Pulmonary artery endothelial cell (primary cell): Measurements from ENCODE around the gene RFTN2. TPM values are rescaled to one million over a fixed set of nuclear protein-coding genes. Genes with fewer than 3 reads are reported as not detected.
A peak's percentile ranks its signal among the peaks of the same experiment; 100 is the strongest.
"Not testable (repeated sequence)": the region's sequence is repeated elsewhere in the genome, so short reads cannot be mapped to it uniquely, and the experiment has no call there.

Experiments used
- DNase-seq: peaks from one replicate; pipeline ENCODE4 v3.0.0-alpha.2; 2011; ENCODE audit warnings: low read depth, low spot score
- total RNA-seq: library from RNA; depleted of rRNA; stranded (reverse); fragments of >200 nt; gene quantifications from 2 replicates; pipeline ENCODE4 v1.2.3, GENCODE V29; 2014

RFTN2 gene
- 6.5 and 13.8 TPM in 2 replicates for total RNA-seq

DNA sequence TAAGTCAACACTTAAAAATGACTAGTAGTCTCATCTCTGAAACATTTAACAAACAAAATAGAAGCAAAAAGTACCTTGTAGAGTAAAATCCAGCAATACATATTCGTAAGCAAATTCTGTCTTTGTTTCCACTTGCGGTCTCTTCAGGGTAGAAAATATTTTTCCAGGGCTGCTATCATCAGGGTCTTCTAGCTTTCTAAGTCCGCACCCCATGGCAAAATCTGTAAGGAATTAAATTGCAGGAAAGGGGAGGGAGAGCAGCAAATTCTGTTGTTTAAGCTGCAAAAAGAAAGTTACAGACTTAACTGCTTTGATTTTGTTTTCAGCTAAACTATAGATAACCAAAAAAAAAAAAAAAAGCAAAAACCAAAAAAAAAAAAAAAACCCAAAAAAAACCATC, at the start of gene RFTN2:
TSS of gene RFTN2 (minus strand) at position 342 of the 400 bp plus-strand sequence. CDS start at position 213, 129 bp downstream.
- no peak for DNase-seq

- no peak for DNase-seq
These were observed 42.5 kb upstream of the RFTN2 start for GRCh38 chr2:197717863-197718262.

- DNase-seq = no peak
These were observed 37.9 kb upstream of the RFTN2 start for GRCh38 chr2:197713271-197713670.

DNA sequence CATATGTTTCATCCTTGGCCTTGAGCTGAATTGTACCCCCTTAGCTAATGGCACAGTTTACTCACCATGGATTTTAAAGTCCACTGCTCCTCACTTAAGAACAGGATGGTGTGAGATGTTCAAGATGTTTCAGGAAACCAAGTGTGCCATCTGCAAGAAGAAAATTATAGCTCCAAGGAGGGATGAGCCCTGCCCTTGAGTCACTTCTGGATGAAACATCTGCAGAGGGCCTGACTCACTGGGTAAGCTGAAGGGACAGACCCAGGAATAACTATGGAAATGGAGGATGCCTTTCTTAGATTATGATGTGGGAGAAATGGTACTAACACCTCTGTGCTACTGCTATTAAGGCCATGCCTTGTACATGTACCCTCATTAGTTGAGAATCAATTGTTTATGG, 36.2 kb upstream of the RFTN2 start:
- no peak for DNase-seq

GRCh38 chr2:197710424-197711042, 35.1 kb upstream of the RFTN2 start:
- no peak for DNase-seq

DNA sequence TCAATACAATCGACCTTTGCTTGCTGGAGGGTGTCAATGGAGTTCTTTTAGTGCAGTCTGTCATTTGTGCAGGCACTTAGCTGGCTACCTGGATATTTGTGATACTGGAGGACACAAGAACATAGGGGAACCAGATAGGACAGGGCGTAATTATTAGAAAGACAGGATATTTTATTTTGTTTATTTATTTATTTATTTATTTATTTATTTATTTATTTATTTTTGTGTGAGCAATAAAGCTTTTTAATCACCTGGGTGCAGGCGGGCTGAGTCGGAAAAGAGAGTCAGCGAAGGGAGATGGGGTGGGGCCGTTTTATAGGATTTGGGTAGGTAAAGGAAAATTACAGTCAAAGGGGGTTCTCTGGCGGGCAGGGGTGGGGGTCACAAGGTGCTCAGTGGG, 33.8 kb upstream of the RFTN2 start:
- not testable (repeated sequence) for DNase-seq

GRCh38 chr2:197708331-197708730, 32.9 kb upstream of the RFTN2 start:
- no peak for DNase-seq

DNA sequence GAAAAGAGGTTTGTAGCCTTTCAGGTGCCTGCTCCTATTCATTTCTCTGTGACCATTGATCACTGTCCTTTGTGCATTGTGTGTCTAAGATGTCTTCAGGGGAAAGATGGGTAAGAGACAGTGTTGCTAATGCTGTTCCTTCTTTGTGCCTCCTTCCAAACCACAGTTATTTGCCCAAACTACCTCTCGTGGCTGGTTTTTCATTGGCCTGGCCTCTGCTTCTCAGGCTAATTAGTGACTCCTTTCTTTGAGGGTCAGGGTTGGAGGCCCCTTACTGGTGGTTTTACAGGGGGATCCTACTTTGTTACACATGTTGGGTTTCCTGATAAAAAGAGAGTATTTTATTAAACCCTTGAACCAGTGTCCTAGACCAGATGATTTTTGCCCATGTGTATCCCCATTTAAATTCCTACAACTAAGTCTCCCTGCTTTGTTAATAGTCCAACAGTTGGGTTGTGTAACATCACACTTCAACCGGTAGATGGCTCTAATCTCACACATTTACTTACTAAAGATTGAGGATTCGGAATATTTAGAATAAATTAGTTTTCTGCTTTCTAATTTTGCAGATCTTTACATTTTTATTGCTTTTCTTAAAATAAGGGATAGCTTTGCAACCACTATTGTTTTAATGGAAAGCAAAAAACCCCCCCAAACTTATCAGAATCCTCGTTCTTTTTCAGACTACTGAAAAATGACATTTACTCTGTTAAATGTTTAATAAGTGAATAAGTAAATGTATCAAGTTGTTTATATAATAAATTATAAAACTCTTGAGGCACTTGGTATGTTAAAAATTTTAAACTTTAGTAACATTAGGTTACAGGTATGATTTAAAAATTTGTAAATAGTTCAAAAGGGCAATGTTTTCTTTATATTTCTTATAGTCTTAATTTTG, 32.2 kb upstream of the RFTN2 start:
- DNase-seq = no peak

DNA sequence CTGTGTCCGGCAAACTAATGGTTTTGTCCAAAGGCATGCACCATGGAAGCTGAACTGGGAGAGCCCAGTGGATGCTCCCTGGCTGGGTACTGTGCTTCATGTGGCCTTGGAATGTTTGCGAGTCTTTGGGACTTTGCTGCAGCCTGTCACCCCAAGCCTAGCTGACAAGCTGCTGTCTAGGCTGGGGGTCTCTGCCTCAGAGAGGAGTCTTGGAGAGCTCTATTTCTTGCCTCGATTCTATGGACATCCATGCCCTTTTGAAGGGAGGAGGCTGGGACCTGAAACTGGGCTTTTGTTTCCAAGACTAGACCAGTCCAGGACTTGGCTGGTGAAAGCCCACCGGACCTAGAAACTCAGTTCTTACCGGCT, 31.4 kb upstream of the RFTN2 start:
- DNase-seq = no peak

GRCh38 chr2:197705912-197706838, 30.8 kb upstream of the RFTN2 start:
- DNase-seq = no peak

GRCh38 chr2:197705121-197705911, 29.9 kb upstream of the RFTN2 start, which contains the start of gene MARS2:
TSS of gene MARS2 (plus strand) at chr2:197705369. CDS start at chr2:197705406, 37 bp downstream.
- DNase-seq = peak; percentile 67

- DNase-seq = no peak
These were observed 29.2 kb upstream of the RFTN2 start for GRCh38 chr2:197704434-197705120.

GRCh38 chr2:197700960-197701359, 25.6 kb upstream of the RFTN2 start:
- DNase-seq = no peak

DNA sequence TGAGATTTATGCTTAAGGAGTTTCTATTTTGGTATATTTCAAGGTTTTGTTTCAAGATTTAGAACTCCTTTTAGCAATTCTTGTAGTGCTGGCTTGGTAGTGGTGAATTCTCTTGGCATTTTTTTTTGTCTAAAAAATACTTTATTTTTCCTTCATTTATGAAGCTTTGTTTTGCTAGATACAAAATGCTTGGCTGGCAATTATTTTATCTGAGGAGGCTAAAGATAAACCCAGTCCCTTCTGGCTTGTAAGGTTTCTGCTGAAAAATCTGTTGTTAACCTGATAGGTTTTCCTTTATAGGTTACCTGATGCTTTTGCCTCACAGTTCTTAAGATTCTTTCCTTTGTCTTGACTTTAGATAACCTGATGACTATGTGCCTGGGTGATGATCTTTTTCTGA, 24.3 kb upstream of the RFTN2 start:
- not testable (repeated sequence) for DNase-seq

- DNase-seq = not testable (repeated sequence)
These were observed 21.2 kb upstream of the RFTN2 start for GRCh38 chr2:197696571-197696970.

- not testable (repeated sequence) for DNase-seq
These were observed 20.6 kb upstream of the RFTN2 start for GRCh38 chr2:197695971-197696370.

GRCh38 chr2:197695206-197695605, 19.8 kb upstream of the RFTN2 start:
- DNase-seq = not testable (repeated sequence)

GRCh38 chr2:197677483-197677882, 2.1 kb upstream of the RFTN2 start:
- DNase-seq = no peak

- DNase-seq = no peak
These were observed 1.7 kb upstream of the RFTN2 start for GRCh38 chr2:197677056-197677455.

- DNase-seq = peak; percentile 48
These were observed 363 bp upstream of the RFTN2 start for GRCh38 chr2:197675711-197676188.
